Measurements from ENCODE around the gene ALDH3A2. TPM values are rescaled to one million over a fixed set of nuclear protein-coding genes. Genes with fewer than 3 reads are reported as not detected.

The ALDH3A2 gene
- total RNA-seq, 2 donors from 2014 or later: 26.9 to 60.1 TPM

- H3K27me3 Mint-ChIP-seq (ENCODE audit: insufficient read depth): no peaks in the 10 kb centered on the region
Observed at GRCh38 chr17:19631905-19632304, 16.6 kb upstream of the ALDH3A2 start.

GRCh38 chr17:19641687-19642372 is 6.7 kb upstream of the ALDH3A2 start:
- no peak overlapping the region for H3K9ac ChIP-seq (ENCODE audit: extremely low read depth, low read length, poor library complexity, severe bottlenecking)
- H3K36me3 ChIP-seq (ENCODE audit: control insufficient read depth, insufficient read depth, low read length): no peaks in the 10 kb centered on the region
- 80 to 93% methylated on average over 1 to 3 of the region's 4 CpGs for WGBS, 2 experiments (ENCODE audit: insufficient coverage in 1 of 2, insufficient read length in 1 of 2)
- no peak overlapping the region for H3K27ac Mint-ChIP-seq
- TF ChIP-seq CTCF (conservative IDR thresholded peaks at IDR 0.05): no peak
- peaks cover 28% of the 10 kb centered on the region for H3K4me1 Mint-ChIP-seq
- H3K36me3 Mint-ChIP-seq (ENCODE audit: low read depth): peaks cover 3% of the 10 kb centered on the region
- H3K4me3 ChIP-seq (ENCODE audit: low read length): no peak overlapping the region
- H3K27me3 ChIP-seq (ENCODE audit: control insufficient read depth, insufficient read depth, low read length, poor library complexity, severe bottlenecking): no peaks in the 10 kb centered on the region
- peaks cover under 1% of the 10 kb centered on the region for H3K4me1 ChIP-seq (ENCODE audit: control insufficient read depth, insufficient read depth, low read length)
- no peak overlapping the region for H3K4me3 Mint-ChIP-seq
- H3K27ac ChIP-seq (ENCODE audit: low read depth, low read length): no peak overlapping the region
- H3K27me3 Mint-ChIP-seq (ENCODE audit: insufficient read depth): peaks cover 27% of the 10 kb centered on the region
- H3K9me3 Mint-ChIP-seq: peaks cover 3% of the 10 kb centered on the region
- DNase-seq: no peak
- H3K9me3 ChIP-seq (ENCODE audit: control insufficient read depth, low read length): peaks cover 6% of the 10 kb centered on the region

More at GRCh38 chr17:19631905-19632304, 16.6 kb upstream of the ALDH3A2 start:
- WGBS, 2 experiments (ENCODE audit: insufficient coverage in 1 of 2, insufficient read length in 1 of 2): 83 to 97% methylated on average over 1 to 2 of the region's 2 CpGs
- H3K4me1 ChIP-seq (ENCODE audit: control insufficient read depth, insufficient read depth, low read length): no peaks in the 10 kb centered on the region
- H3K9me3 Mint-ChIP-seq: peaks cover 13% of the 10 kb centered on the region
- no peak overlapping the region for H3K27ac ChIP-seq (ENCODE audit: low read depth, low read length)
- H3K9me3 ChIP-seq (ENCODE audit: control insufficient read depth, low read length): no peaks in the 10 kb centered on the region
- no peak overlapping the region for H3K4me3 Mint-ChIP-seq
- peaks cover 4% of the 10 kb centered on the region for H3K4me1 Mint-ChIP-seq
- no peak overlapping the region for H3K27ac Mint-ChIP-seq
- no peak for DNase-seq
- no peaks in the 10 kb centered on the region for H3K27me3 ChIP-seq (ENCODE audit: control insufficient read depth, insufficient read depth, low read length, poor library complexity, severe bottlenecking)
- no peaks in the 10 kb centered on the region for H3K36me3 ChIP-seq (ENCODE audit: control insufficient read depth, insufficient read depth, low read length)
- no peak overlapping the region for H3K4me3 ChIP-seq (ENCODE audit: low read length)
- no peak overlapping the region for H3K9ac ChIP-seq (ENCODE audit: extremely low read depth, low read length, poor library complexity, severe bottlenecking)
- TF ChIP-seq CTCF (conservative IDR thresholded peaks at IDR 0.05): no peak
- H3K36me3 Mint-ChIP-seq (ENCODE audit: low read depth): peaks cover 2% of the 10 kb centered on the region

DNA sequence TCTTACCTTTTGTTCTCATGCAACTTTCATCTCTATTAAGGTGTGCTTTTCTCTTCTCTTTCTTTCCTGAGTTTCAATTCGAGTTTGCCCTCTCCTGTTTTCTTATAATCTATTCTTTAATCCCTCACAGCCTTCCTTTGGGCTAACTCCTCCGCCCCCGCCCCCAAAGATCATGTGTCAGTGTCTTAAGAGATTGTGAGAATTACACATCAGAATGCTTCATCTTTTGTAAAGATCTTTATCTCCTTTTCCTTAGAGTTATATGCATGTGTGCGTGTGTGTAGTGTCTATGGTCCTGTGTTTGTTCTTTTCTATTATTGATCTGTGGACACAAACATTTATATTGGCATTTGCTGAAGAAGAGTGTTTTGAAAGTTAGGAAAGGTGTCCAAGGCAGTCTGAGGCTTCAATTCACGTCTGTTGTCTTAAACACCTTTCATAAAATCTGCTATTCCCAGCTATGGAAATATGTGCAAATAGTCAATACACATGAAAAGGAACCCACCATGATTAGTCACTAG is 6.1 kb upstream of the ALDH3A2 start:
- WGBS, 2 experiments (ENCODE audit: insufficient coverage in 1 of 2, insufficient read length in 1 of 2): 65 to 80% methylated on average over 2 to 5 of the region's 5 CpGs
- peaks cover 3% of the 10 kb centered on the region for H3K36me3 Mint-ChIP-seq (ENCODE audit: low read depth)
- Histone ChIP-seq H3K27ac (ENCODE audit: low read depth, low read length) (no peak overlapping the region), H3K4me3 (ENCODE audit: low read length) (no peak overlapping the region), H3K4me1 (ENCODE audit: control insufficient read depth, insufficient read depth, low read length) (peaks cover 4% of the 10 kb centered on the region), H3K27me3 (ENCODE audit: control insufficient read depth, insufficient read depth, low read length, poor library complexity, severe bottlenecking) (no peaks in the 10 kb centered on the region), H3K9me3 (ENCODE audit: control insufficient read depth, low read length) (peaks cover 6% of the 10 kb centered on the region), H3K9ac (ENCODE audit: extremely low read depth, low read length, poor library complexity, severe bottlenecking) (no peak overlapping the region), H3K36me3 (ENCODE audit: control insufficient read depth, insufficient read depth, low read length) (no peaks in the 10 kb centered on the region)
- H3K9me3 Mint-ChIP-seq: peaks cover 3% of the 10 kb centered on the region
- no peak for TF ChIP-seq CTCF (conservative IDR thresholded peaks at IDR 0.05)
- H3K4me3 Mint-ChIP-seq: no peak overlapping the region
- no peak for DNase-seq
- H3K27me3 Mint-ChIP-seq (ENCODE audit: insufficient read depth): peaks cover 27% of the 10 kb centered on the region
- no peak overlapping the region for H3K27ac Mint-ChIP-seq
- H3K4me1 Mint-ChIP-seq: peaks cover 33% of the 10 kb centered on the region
